PC-3 (cell line): Measurements from ENCODE around the gene HMOX2. TPM values are rescaled to one million over a fixed set of nuclear protein-coding genes. Genes with fewer than 3 reads are reported as not detected.
A peak's percentile ranks its signal among the peaks of the same experiment; 100 is the strongest.

Experiments used
- ATAC-seq: fragments of 200-7000 bp; cut with Tn5 transposase; 2 replicates; pipeline ENCODE4 v1.9.1; 2020; ENCODE audit warnings: mild to moderate bottlenecking, moderate library complexity
- BruUV-seq: library from RNA; stranded (reverse); fragments of 400-500 nt; replicated peaks from 2 replicates; lab custom pipeline; 2021; lab: Mats Ljungman, UMichigan
- CTCF ChIA-PET: fragments of 300-600 bp; sonication (Branson Sonifier 250); formaldehyde crosslinking; loops from one replicate; lab custom pipeline; 2022; ENCODE audit warnings: antibody characterized with exemption; lab: Charles Lee
- POLR2A ChIA-PET: fragments of 300-600 bp; sonication (Branson Sonifier 250); formaldehyde crosslinking; loops from one replicate; lab custom pipeline; 2022; ENCODE audit warnings: antibody characterized with exemption; ENCODE audit not compliant: unreplicated experiment; lab: Charles Lee
- DNase-seq: peaks from one replicate; pipeline ENCODE4 v3.0.0-alpha.2; 2015
- H2AFZ ChIP-seq: fragments of 300-600 bp; sonication (generic); 2 replicates; pipeline ENCODE4 v1.6.0; 2016; ENCODE audit warnings: antibody characterized with exemption, low read length
- H3F3A ChIP-seq: fragments of 300-600 bp; sonication (generic); one replicate; pipeline ENCODE4 v1.6.0; 2017; ENCODE audit warnings: antibody characterized with exemption, low read length, control low read depth, mild to moderate bottlenecking; ENCODE audit not compliant: unreplicated experiment
- H3K27ac ChIP-seq: fragments of 300-600 bp; sonication (generic); 2 replicates; pipeline ENCODE4 v1.5.1; 2016; ENCODE audit warnings: mild to moderate bottlenecking, low read length
- H3K27me3 ChIP-seq: fragments of 300-600 bp; sonication (generic); 2 replicates; pipeline ENCODE4 v1.6.1; 2016; ENCODE audit warnings: low read length, mixed read lengths
- H3K36me3 ChIP-seq: fragments of 300-600 bp; sonication (generic); 2 replicates; pipeline ENCODE4 v1.6.1; 2016; ENCODE audit warnings: low read depth, mixed run types, low read length, mixed read lengths
- H3K4me1 ChIP-seq: fragments of 300-600 bp; sonication (generic); 2 replicates; pipeline ENCODE4 v1.5.1; 2016; ENCODE audit warnings: low read length; ENCODE audit not compliant: insufficient read depth
- H3K4me2 ChIP-seq: fragments of 300-600 bp; sonication (generic); 2 replicates; pipeline ENCODE4 v1.6.0; 2016; ENCODE audit warnings: low read length
- H3K4me3 ChIP-seq: fragments of 300-600 bp; sonication (generic); 2 replicates; pipeline ENCODE4 v1.5.1; 2016; ENCODE audit warnings: mild to moderate bottlenecking, low read length, mixed read lengths
- H3K79me2 ChIP-seq: fragments of 300-600 bp; sonication (generic); 2 replicates; pipeline ENCODE4 v1.6.1; 2017; ENCODE audit warnings: low read length, mixed read lengths
- H3K9ac ChIP-seq: fragments of 300-600 bp; sonication (generic); 2 replicates; pipeline ENCODE4 v1.6.0; 2016; ENCODE audit warnings: mild to moderate bottlenecking, low read length
- H3K9me2 ChIP-seq: fragments of 300-600 bp; sonication (generic); replicated peaks from 2 replicates; pipeline ENCODE4 v1.6.1; 2016; ENCODE audit warnings: mixed run types, low read length, mixed read lengths
- H3K9me3 ChIP-seq: fragments of 300-600 bp; sonication (generic); 2 replicates; pipeline ENCODE4 v1.6.1; 2016; ENCODE audit warnings: low read length, mixed read lengths
- H4K20me1 ChIP-seq: fragments of 300-600 bp; sonication (generic); 2 replicates; pipeline ENCODE4 v1.6.1; 2016; ENCODE audit warnings: low read length, mixed read lengths
- EZH2 ChIP-seq: fragments of 300-600 bp; sonication (generic); IDR thresholded peaks from one replicate; pipeline ENCODE4 v1.6.1; 2017; ENCODE audit warnings: antibody characterized with exemption, mild to moderate bottlenecking, low read length; ENCODE audit not compliant: unreplicated experiment
- EZH2phosphoT487 ChIP-seq: fragments of 300-600 bp; sonication (generic); IDR thresholded peaks from 2 replicates; pipeline ENCODE4 v1.6.1; 2018; ENCODE audit warnings: mild to moderate bottlenecking, antibody characterized with exemption, low read length, borderline replicate concordance
- intact Hi-C: fragments of 100-400 bp; cut with micrococcal nuclease; formaldehyde crosslinking; loops from 2 replicates; pipeline ENCODE4 v1.9.0; 2023
- total RNA-seq: library from RNA; depleted of rRNA; stranded (reverse); fragments of >200 nt; gene quantifications from 2 replicates; pipeline ENCODE4 v1.2.3, GENCODE V29; 2014
- TF ChIP-seq, protein P1 (sequence below): fragments of 300-600 bp; sonication (generic); conservative IDR thresholded peaks from 2 replicates; pipeline ENCODE4 v1.5.1; 2017; ENCODE audit warnings: antibody characterized with exemption, low read depth, mild to moderate bottlenecking, low read length

HMOX2 gene
- total RNA-seq, 1 experiment from 2014 or later, result 86.9 TPM

DNA sequence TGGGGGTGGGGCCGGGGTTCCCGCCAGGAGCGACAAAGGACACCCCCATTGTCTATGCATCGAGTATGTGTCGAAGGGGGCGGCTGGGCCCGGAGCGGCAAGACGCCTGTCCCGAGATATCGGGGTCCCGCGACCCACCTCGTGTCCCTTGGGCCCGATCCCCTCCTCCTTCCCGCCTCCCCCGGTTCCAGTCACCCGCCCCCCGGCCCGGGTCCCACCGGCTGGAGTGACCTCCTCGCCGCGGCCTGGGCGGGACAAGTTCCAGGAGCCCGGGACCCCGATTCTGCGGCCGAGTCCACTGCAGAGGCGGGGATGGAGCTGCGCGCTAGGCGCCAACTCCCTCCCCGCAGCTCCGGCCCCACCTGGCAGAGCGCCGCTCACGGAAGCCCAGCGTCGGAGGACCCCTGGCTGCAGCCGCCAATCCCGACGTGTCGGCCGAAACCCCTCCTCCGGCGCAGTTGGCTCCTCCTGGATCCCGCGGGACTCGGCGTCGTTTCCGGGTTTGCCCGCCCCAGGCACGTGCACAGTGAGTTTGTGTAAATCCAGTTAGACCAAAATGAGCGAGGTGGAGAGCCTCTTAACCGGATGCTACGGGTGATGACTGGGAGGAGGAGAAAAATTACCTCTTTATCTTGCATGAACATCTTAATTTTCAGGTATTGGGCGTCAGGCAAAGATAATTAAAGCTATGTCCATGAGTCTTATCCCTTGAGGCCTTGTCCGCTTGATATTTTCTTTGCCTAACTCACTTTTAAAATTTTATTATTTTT, 1.8 kb upstream of the HMOX2 start, which contains the start of gene NMRAL1:
NMRAL1 (minus strand) TSS at position 434 of the 770 bp plus-strand sequence. CDS start 493 bp downstream, outside the sequence.
- peak within 1 kb of the TSS; percentile 86 for H2AFZ ChIP-seq
- TF ChIP-seq EZH2 (no peak), EZH2phosphoT487 (no peak)
- TF ChIP-seq, protein P1, sequence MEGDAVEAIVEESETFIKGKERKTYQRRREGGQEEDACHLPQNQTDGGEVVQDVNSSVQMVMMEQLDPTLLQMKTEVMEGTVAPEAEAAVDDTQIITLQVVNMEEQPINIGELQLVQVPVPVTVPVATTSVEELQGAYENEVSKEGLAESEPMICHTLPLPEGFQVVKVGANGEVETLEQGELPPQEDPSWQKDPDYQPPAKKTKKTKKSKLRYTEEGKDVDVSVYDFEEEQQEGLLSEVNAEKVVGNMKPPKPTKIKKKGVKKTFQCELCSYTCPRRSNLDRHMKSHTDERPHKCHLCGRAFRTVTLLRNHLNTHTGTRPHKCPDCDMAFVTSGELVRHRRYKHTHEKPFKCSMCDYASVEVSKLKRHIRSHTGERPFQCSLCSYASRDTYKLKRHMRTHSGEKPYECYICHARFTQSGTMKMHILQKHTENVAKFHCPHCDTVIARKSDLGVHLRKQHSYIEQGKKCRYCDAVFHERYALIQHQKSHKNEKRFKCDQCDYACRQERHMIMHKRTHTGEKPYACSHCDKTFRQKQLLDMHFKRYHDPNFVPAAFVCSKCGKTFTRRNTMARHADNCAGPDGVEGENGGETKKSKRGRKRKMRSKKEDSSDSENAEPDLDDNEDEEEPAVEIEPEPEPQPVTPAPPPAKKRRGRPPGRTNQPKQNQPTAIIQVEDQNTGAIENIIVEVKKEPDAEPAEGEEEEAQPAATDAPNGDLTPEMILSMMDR, result no peak
- CTCF ChIA-PET, result interaction anchor here (0.7 kb wide), 1 partner anchor 157 kb away, joined by 3 read pairs; no protein-coding TSS in a partner anchor
- no peaks in the 10 kb centered on the region for H3K9me3 ChIP-seq
- ATAC-seq (peak; percentile 66), DNase-seq (peak; percentile 91)
- H3K4me1 ChIP-seq, result peaks cover 27% of the 10 kb centered on the region
- no peaks in the 10 kb centered on the region for H3K27me3 ChIP-seq
- POLR2A ChIA-PET, result interaction anchor here (1.3 kb wide), 1 partner anchor 10 kb away, joined by 12 read pairs; no protein-coding TSS in a partner anchor
- peak within 1 kb of the TSS; percentile 88 for H3K4me3 ChIP-seq
- H3K79me2 ChIP-seq, result peaks cover 53% of the 10 kb centered on the region
- H3K4me2 ChIP-seq, result peak within 1 kb of the TSS; percentile 96
- peak within 1 kb of the TSS; percentile 47 for H3K27ac ChIP-seq
- H3F3A ChIP-seq, result no peaks in the 10 kb centered on the region
- H3K36me3 ChIP-seq, result no peaks in the 10 kb centered on the region
- H3K9me2 ChIP-seq, result no peaks in the 10 kb centered on the region
- peak within 1 kb of the TSS; percentile 92 for H3K9ac ChIP-seq
- H4K20me1 ChIP-seq, result no peaks in the 10 kb centered on the region
- intact Hi-C loops, result no loop called here
- TSS peak; percentile 49 for BruUV-seq

DNA sequence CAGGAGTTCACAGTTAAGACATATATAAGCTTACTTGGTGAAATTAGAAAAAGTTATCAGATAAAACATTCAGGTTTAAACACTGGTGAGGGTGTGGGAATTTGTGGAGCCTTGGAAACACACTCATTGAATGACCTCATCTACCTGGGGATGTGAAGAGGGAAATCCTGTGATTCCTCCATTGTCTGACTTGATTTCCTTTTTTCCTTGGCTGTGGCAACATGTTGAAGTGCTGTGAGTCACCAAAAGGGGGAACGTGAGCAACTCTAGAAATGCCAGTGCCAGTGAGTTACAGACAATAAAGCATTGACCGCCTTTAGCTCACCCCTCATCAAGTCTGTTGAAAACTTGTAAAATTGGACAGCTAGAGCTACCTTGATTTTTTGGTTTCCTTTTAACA, 1.8 kb downstream of the HMOX2 start:
- no peak for ATAC-seq
- Histone ChIP-seq H4K20me1 (no peaks in the 10 kb centered on the region), H3K79me2 (peaks cover 79% of the 10 kb centered on the region), H3F3A (no peaks in the 10 kb centered on the region), H3K36me3 (no peaks in the 10 kb centered on the region), H3K4me3 (peak overlapping the region; percentile 93), H3K27me3 (no peaks in the 10 kb centered on the region), H2AFZ (no peak overlapping the region), H3K9me2 (no peaks in the 10 kb centered on the region), H3K9me3 (no peaks in the 10 kb centered on the region), H3K4me1 (peaks cover 26% of the 10 kb centered on the region), H3K9ac (peak overlapping the region; percentile 79; the same call in 1 of the 2 replicates), H3K4me2 (peak overlapping the region; percentile 87), H3K27ac (no peak overlapping the region)
- ChIA-PET CTCF (interaction anchor here (0.9 kb wide), 1 partner anchor 12 kb away, joined by 3 read pairs; no protein-coding TSS in a partner anchor), POLR2A (no interaction called here)
- TF ChIP-seq, protein P1, result 0 out of 2 replicates have a peak, but pooled peaks have one; percentile 22
- TF ChIP-seq EZH2phosphoT487 (no peak), EZH2 (no peak)
- intact Hi-C loops, result no loop called here
- DNase-seq, result peak; percentile 46
- BruUV-seq, result no TSS peak
